Uterus (tissue), 2 donors: Measurements from ENCODE around the gene DDX51.

Experiments used
- POLR2A ChIP-seq, 2 donors: fragments of 450-650 bp; IDR thresholded peaks; one replicate each; pipeline ENCODE4 v1.6.1; 2016; ENCODE audit warnings: antibody characterized with exemption in 2 of 2, mild to moderate bottlenecking in 1 of 2, moderate library complexity in 1 of 2
- TF ChIP-seq, protein P1 (sequence below), 4 experiments: fragments of 200-600 bp in 2 of 4; fragments of 450-650 bp in 2 of 4; sonication (generic) in 2 of 4; IDR thresholded peaks; one replicate each; pipeline ENCODE4 v1.5.1; 2016 to 2019; ENCODE audit warnings: antibody characterized with exemption in 4 of 4, mild to moderate bottlenecking in 2 of 4, moderate library complexity in 1 of 4

DNA sequence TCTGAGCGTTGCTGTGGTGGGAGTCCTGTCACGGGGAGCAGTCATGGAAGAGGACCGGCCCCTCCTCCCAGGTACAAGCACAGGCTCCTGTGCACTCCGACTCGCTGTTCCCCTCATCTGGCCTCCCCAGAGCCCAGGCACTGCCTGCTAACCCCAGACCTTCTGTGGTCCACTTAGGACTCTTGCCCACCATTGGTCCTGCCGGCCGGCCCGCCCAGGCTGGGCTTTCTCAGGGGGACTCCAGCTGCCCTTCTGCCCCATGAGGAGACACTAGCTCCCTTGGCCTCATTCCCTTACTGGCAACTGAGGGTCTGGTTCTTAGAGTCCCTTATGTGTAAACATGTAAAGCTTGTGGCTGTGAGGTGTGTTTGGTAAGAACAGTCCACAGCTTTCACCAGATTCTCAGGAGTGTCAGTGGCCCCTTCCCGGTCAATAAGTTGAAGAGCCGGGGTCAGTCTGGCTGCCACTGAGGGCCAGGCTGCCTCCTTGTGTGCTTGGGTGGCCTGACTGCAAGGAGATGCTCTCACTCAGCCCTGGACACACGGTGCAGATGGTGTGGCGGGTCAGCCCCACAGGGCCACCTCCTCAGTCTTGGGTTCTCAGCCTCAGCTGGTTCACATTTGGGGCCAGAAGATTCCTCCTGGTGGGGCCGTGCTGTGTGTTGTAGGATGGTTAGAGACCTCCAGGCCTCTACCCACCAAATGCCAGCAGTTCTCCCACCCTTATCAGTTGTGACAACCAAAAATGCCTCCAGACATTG lies 43.6 kb downstream of the DDX51 start:
- TF ChIP-seq POLR2A (IDR thresholded peaks at IDR 0.05): no peak
- TF ChIP-seq, protein P1, sequence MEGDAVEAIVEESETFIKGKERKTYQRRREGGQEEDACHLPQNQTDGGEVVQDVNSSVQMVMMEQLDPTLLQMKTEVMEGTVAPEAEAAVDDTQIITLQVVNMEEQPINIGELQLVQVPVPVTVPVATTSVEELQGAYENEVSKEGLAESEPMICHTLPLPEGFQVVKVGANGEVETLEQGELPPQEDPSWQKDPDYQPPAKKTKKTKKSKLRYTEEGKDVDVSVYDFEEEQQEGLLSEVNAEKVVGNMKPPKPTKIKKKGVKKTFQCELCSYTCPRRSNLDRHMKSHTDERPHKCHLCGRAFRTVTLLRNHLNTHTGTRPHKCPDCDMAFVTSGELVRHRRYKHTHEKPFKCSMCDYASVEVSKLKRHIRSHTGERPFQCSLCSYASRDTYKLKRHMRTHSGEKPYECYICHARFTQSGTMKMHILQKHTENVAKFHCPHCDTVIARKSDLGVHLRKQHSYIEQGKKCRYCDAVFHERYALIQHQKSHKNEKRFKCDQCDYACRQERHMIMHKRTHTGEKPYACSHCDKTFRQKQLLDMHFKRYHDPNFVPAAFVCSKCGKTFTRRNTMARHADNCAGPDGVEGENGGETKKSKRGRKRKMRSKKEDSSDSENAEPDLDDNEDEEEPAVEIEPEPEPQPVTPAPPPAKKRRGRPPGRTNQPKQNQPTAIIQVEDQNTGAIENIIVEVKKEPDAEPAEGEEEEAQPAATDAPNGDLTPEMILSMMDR (IDR thresholded peaks at IDR 0.05): no peak
